ENCODE results near the gene MRC2.
A peak's percentile ranks its signal among the peaks of the same experiment; 100 is the strongest.
"Not testable (repeated sequence)": the region's sequence is repeated elsewhere in the genome, so short reads cannot be mapped to it uniquely, and the experiment has no call there.

MRC2 gene

DNA sequence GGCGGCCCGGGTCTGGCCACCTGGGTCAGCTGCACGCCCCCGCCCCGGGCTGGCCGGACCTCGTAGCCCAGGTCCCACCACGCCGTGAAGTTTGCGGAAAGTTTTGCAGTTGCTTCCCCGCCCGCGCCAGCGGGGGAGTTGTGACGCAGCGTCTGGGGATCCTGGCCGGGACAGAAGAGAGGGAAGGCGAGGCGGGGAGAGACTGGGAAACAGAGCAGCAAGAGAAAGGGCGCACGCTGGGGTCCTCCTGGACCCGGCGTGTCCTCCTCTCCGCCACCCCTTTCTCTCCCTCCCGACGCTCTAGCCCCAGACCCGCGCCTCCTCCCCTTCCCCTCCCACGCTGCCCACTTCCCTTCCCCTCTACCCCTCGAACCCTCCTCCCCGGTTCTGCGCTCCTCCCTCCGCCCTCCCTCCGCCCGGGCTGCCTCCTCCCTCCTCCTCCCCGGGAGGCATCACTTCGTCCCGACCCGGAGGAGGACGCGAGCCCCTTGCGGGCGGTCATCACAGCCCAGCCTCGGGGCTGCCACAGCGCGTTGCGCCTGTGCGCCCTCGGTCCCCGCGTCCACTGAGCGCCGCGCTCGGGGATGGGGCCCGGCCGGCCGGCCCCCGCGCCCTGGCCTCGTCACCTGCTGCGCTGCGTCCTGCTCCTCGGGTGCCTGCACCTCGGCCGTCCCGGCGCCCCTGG, at the start of gene MRC2:
Gene MRC2, plus strand, starts transcription at position 452 of the 685 bp plus-strand sequence. Its CDS starts 133 bp downstream, at position 585.
- DNase-seq (ENCODE audit: low spot score), result peak; percentile 24

GRCh38 chr17:62578757-62579487, 48.5 kb upstream of the MRC2 start:
- DNase-seq (ENCODE audit: low spot score), result no peak

DNA sequence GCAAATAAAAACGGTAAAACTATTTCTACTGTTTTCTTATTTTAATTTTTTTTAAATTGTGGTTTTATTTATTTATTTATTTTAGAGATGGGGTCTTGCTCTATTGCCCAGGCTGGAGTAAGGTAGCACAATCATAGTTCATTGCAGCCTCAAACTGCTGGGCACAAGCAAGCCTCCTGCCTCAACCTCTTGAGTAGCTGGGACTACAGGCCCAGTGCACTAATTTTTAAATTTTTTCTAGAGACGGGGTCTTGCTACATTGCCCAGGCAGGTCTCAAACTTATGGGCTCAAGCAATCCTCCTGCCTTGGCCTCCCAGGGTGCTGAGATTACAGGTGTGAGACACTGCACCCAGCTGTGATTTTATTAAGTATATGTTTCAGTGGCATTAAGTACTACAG, 46.5 kb upstream of the MRC2 start:
- no peak for DNase-seq (ENCODE audit: low spot score)

- DNase-seq (ENCODE audit: low spot score), result no peak
Measured at GRCh38 chr17:62581764-62582163, 45.7 kb upstream of the MRC2 start.

DNA sequence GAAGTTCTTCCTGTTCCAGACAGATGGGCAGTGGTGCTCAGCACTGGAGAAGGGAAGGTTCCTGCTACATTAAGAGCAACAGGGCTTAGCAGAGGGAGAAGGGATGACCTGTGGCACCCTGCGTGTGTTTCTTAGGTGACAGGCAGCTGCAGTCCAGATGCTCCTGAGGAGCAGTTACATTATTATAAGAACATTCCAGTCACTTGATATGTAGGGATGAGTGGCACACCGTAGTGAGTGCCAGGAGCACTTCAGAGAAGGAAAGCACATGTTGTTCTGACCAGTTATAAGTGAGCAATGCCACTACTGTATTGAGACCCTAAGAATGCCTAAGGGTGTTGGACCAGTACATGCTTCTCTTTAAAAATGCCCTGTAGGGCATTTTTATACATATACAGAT, 39.9 kb upstream of the MRC2 start:
- DNase-seq (ENCODE audit: low spot score), result no peak

GRCh38 chr17:62588109-62588508, 39.4 kb upstream of the MRC2 start:
- no peak for DNase-seq (ENCODE audit: low spot score)

DNA sequence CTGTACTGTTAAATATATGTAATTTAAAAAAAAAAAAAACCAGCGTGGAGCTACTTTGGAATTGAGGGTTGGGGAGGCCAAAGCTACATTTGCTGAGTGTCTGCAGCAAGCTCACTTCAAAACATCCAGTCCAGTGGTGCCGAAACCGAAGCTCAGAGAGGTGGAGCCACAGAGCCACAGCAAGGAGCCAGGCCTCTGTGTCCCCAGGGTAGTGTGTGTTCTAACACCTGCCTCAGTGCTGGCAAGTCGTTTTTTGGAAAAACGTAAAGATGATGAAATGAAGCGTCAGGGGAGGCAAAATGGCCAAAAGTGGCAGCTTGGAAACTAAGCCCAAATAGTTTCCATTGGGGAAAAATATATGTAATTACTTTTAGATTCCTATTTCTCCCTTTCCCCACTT, 36.1 kb upstream of the MRC2 start:
- no peak for DNase-seq (ENCODE audit: low spot score)

- DNase-seq (ENCODE audit: low spot score), result not testable (repeated sequence)
Measured at GRCh38 chr17:62591822-62592221, 35.6 kb upstream of the MRC2 start.

- no peak for DNase-seq (ENCODE audit: low spot score)
Measured at GRCh38 chr17:62592341-62593099, 35.0 kb upstream of the MRC2 start.

DNA sequence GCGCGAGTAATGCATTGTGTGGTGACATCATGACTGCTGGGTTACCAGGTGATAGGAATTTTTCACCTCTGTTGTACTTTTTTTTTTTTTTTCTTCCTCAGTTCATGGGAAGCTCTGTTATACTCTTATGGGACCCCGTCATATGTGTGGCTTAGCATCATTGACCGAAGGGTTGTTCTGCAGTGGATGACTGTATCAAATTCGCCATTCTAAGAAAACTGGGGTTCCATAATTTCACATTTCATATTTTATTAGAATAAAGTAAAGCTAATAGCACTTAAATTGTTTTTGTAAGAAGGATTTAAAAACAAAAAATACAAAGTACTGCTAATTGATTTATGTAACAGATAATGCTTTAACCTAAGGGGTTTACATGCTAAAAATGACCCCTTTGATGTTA, 32.0 kb upstream of the MRC2 start:
- DNase-seq (ENCODE audit: low spot score), result no peak

- no peak for DNase-seq (ENCODE audit: low spot score)
Measured at GRCh38 chr17:62596662-62597061, 30.8 kb upstream of the MRC2 start.

DNA sequence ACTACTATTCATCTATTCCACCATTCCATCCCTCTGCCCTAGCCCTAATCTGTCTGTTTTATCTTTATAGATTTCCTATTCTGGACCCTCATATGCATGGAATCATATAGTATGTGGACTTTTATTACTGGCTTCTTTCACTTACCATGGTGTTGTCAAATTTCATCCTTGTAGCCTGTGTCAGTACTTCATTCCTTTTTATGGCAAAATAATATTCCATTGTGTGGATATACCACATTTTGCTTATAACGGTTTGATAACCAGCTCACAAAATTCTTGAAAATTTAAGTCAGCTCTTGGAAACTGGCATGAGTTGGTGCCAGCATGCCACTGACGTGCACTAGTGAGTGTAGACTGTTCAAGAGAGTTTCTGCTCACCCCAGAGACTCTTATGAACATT, 30.3 kb upstream of the MRC2 start:
- no peak for DNase-seq (ENCODE audit: low spot score)

- no peak for DNase-seq (ENCODE audit: low spot score)
Measured at GRCh38 chr17:62597920-62598319, 29.6 kb upstream of the MRC2 start.

GRCh38 chr17:62599964-62600657, 27.4 kb upstream of the MRC2 start:
- DNase-seq (ENCODE audit: low spot score), result no peak

DNA sequence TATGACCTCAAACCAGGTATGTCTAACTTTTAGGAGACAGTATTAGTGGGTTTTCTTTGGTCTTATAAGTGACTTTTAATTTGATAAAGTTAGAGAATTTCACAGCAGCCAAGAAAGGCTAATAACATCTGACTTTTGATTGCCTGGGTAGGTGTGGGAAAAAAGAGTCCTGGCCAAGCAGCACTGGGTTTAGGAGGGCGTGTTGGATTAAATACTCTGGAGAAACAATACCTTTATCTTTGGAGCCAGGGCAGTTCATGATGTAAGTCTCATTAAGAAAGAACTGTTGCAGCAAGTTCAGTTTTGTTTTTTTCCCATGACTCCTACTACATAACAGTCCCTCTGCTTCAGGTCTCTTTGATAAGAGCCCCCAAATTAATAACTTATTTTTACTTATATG, 26.7 kb upstream of the MRC2 start:
- DNase-seq (ENCODE audit: low spot score), result no peak

DNA sequence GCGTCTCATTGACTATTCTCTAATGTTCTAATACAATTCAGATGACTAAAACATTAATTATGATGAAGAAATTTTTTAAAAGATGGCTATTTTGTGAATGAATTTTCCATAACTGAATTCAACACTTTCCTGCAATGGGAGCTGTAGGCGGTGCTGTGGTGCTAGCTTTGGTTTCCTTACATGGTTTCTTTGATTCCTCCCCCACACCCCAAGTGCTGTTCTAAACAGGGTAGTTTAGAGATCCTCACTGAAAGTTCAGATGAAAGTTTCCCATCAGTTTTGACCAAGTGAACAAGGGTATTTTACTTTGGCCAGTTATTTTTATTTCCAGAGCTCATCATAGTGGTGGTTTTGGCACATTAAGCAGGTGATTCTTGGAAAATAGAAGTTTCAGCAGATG, 26.0 kb upstream of the MRC2 start:
- DNase-seq (ENCODE audit: low spot score), result no peak

DNA sequence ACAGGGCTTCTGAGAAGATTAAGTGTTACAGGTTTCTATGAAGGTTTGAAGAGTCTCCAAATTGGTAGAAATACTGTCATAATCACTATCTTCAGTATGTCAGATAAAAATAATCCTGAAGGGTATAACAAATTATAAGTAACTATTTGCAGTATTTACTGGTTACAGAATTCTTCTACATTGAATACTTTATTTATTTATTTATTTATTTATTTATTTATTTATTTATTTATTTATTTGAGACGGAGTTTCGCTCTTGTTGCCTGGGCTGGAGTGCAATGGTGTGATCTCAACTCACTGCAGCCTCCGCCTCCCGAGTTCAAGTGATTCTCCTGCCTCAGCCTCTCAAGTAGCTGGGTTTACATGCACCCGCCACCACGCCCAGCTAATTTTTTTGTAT, 23.7 kb upstream of the MRC2 start:
- not testable (repeated sequence) for DNase-seq (ENCODE audit: low spot score)

DNA sequence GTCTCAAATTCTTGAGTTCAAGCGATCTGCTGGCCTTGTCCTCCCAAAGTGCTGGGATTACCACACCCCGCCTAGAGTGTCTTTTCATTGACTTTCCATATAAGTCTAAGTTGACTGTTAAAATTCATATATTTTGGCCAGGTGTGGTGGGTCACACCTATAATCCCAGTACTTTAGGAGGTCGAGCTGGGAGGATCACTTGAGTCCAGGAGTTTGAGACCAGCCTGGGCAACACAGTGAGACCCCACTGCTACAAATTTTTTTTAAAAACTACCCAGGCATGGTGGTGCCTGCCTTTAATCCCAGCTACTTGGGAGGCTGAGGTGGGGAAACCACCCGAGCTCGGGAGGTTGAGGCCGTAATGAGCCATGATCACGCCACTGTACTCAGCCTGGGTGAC, 21.9 kb upstream of the MRC2 start:
- no peak for DNase-seq (ENCODE audit: low spot score)

- no peak for DNase-seq (ENCODE audit: low spot score)
Measured at GRCh38 chr17:62611292-62611691, 16.2 kb upstream of the MRC2 start.

- DNase-seq (ENCODE audit: low spot score), result no peak
Measured at GRCh38 chr17:62611728-62612127, 15.7 kb upstream of the MRC2 start.

- DNase-seq (ENCODE audit: low spot score), result not testable (repeated sequence)
Measured at GRCh38 chr17:62612289-62612688, 15.2 kb upstream of the MRC2 start.

- DNase-seq (ENCODE audit: low spot score), result not testable (repeated sequence)
Measured at GRCh38 chr17:62613095-62613494, 14.4 kb upstream of the MRC2 start.

Data from CD4-positive, alpha-beta T cell treated with Interleukin-6 at 100 ng/mL for 8 hours (primary cell).